Liver (tissue), 9 donors: ENCODE data around the gene ZNF821. TPM values are rescaled to one million over a fixed set of nuclear protein-coding genes. Genes with fewer than 3 reads are reported as not detected.

Experiments
- DNase-seq: peaks from one replicate; pipeline ENCODE4 v3.0.0-alpha.2; 2017; ENCODE audit warnings: low spot score
- H3K27ac ChIP-seq, 2 donors: one replicate each; pipeline ENCODE4 v1.7.0; 2013; ENCODE audit warnings: inconsistent platforms in 2 of 2, low read length in 2 of 2, control low read depth in 1 of 2, low read depth in 1 of 2, mild to moderate bottlenecking in 1 of 2
- H3K27me3 ChIP-seq, 4 donors: one replicate each; pipeline versions ENCODE4 v1.6.1 to v1.7.0; 2013; ENCODE audit warnings: low read length in 3 of 4, inconsistent platforms in 1 of 4, mild to moderate bottlenecking in 1 of 4, moderate library complexity in 1 of 4; ENCODE audit not compliant: control insufficient read depth in 4 of 4, insufficient read depth in 4 of 4
- H3K36me3 ChIP-seq, 4 donors: one replicate each; pipeline versions ENCODE4 v1.6.1 to v1.7.0; 2013; ENCODE audit warnings: low read length in 3 of 4, mild to moderate bottlenecking in 3 of 4, low read depth in 1 of 4, moderate library complexity in 1 of 4; ENCODE audit not compliant: control insufficient read depth in 4 of 4, insufficient read depth in 3 of 4
- H3K4me1 ChIP-seq, 4 donors: one replicate each; pipeline versions ENCODE4 v1.6.1 to v1.7.0; 2013; ENCODE audit warnings: low read length in 3 of 4, mild to moderate bottlenecking in 3 of 4, moderate library complexity in 1 of 4; ENCODE audit not compliant: control insufficient read depth in 4 of 4, insufficient read depth in 4 of 4
- H3K4me3 ChIP-seq, 3 donors: one replicate each; pipeline versions ENCODE4 v1.6.1 to v1.7.0; 2013; ENCODE audit warnings: low read length in 3 of 3, control low read depth in 1 of 3, low read depth in 1 of 3, mild to moderate bottlenecking in 1 of 3
- H3K9ac ChIP-seq, 2 donors: one replicate each; pipeline ENCODE4 v1.7.0; 2013; ENCODE audit warnings: low read length in 2 of 2, mild to moderate bottlenecking in 2 of 2, moderate library complexity in 2 of 2, control low read depth in 1 of 2, low read depth in 1 of 2
- H3K9me3 ChIP-seq, 4 donors: one replicate each; pipeline versions ENCODE4 v1.6.1 to v1.7.0; 2013; ENCODE audit warnings: low read length in 3 of 4; ENCODE audit not compliant: control insufficient read depth in 4 of 4
- ATF3 ChIP-seq: IDR thresholded peaks from 2 replicates; pipeline ENCODE4 v1.6.1; 2016; ENCODE audit warnings: antibody characterized with exemption
- EGR1 ChIP-seq, 2 donors: IDR thresholded peaks; 2 replicates each; pipeline ENCODE4 v1.6.1; 2016 to 2018; ENCODE audit warnings: antibody characterized with exemption in 2 of 2, low read depth in 2 of 2
- FOXA1 ChIP-seq: IDR thresholded peaks from 2 replicates; pipeline ENCODE4 v1.6.1; 2016; ENCODE audit warnings: antibody characterized with exemption
- GABPA ChIP-seq, 2 donors: IDR thresholded peaks in 1 of 2; conservative IDR thresholded peaks in 1 of 2; 2 replicates each; pipeline ENCODE4 v1.6.1; 2016; ENCODE audit warnings: antibody characterized with exemption in 2 of 2, mild to moderate bottlenecking in 1 of 2, moderate library complexity in 1 of 2
- HNF4A ChIP-seq, 2 donors: conservative IDR thresholded peaks; 2 replicates each; pipeline ENCODE4 v1.6.1; 2016; ENCODE audit warnings: antibody characterized with exemption in 2 of 2, mild to moderate bottlenecking in 2 of 2
- JUND ChIP-seq, 2 donors: IDR thresholded peaks; 2 replicates each; pipeline ENCODE4 v1.6.1; 2016; ENCODE audit warnings: antibody characterized with exemption in 2 of 2
- MAX ChIP-seq: IDR thresholded peaks from 2 replicates; pipeline ENCODE4 v1.6.1; 2016; ENCODE audit warnings: antibody characterized with exemption
- NR2F2 ChIP-seq: IDR thresholded peaks from 2 replicates; pipeline ENCODE4 v1.6.1; 2016; ENCODE audit warnings: antibody characterized with exemption
- RAD21 ChIP-seq, 2 donors: IDR thresholded peaks; 2 replicates each; pipeline ENCODE4 v1.6.1; 2016; ENCODE audit warnings: antibody characterized with exemption in 2 of 2, mild to moderate bottlenecking in 2 of 2
- REST ChIP-seq: IDR thresholded peaks from 2 replicates; pipeline ENCODE4 v1.6.1; 2016; ENCODE audit warnings: antibody characterized with exemption, mild to moderate bottlenecking
- RXRA ChIP-seq, 2 donors: IDR thresholded peaks; 2 replicates each; pipeline ENCODE4 v1.6.1; 2017 to 2018; ENCODE audit warnings: antibody characterized with exemption in 2 of 2, mild to moderate bottlenecking in 1 of 2
- SP1 ChIP-seq: IDR thresholded peaks from 2 replicates; pipeline ENCODE4 v1.6.1; 2018; ENCODE audit warnings: antibody characterized with exemption, mild to moderate bottlenecking
- TAF1 ChIP-seq: conservative IDR thresholded peaks from 2 replicates; pipeline ENCODE4 v1.6.1; 2016; ENCODE audit warnings: antibody characterized with exemption, mild to moderate bottlenecking
- YY1 ChIP-seq: IDR thresholded peaks from 2 replicates; pipeline ENCODE4 v1.6.1; 2016; ENCODE audit warnings: antibody characterized with exemption, mild to moderate bottlenecking
- ZBTB33 ChIP-seq: IDR thresholded peaks from 2 replicates; pipeline ENCODE4 v1.6.1; 2016; ENCODE audit warnings: antibody characterized with exemption
- WGBS: extraction: QIAGEN DNeasy Blood & Tissue Kit; methylation state at CpG from one replicate; pipeline ENCODE4 v1.1.7; 2013; 5-methylcytosine and 5-hydroxymethylcytosine counted together
- polyA plus RNA-seq, 2 donors: library from polyadenylated mRNA; stranded (reverse) in 1 of 2; unstranded in 1 of 2; fragments of 200-250 nt in 1 of 2; fragments of >200 nt in 1 of 2; fragmentation: Nextera tagmentation in 1 of 2; extraction: Ambion mirVana in 1 of 2; gene quantifications; one replicate each; pipeline versions ENCODE4 v1.2.1 to v1.2.3, GENCODE V29; 2013 to 2015
- total RNA-seq, 2 donors: library from RNA; depleted of rRNA; stranded (reverse); fragments of >200 nt; gene quantifications; one replicate each; pipeline ENCODE4 v1.2.3, GENCODE V29; 2014
- donor health status: healthy.
- donor health status: healthy.
- donor health status: healthy.
- donor health status: healthy.
- donor health status: healthy.

Gene ZNF821
- total and polyA plus RNA-seq, 4 donors, result 1.0 to 3.0 (median 2.0) TPM

- H3K27me3 ChIP-seq, result no peaks in the 10 kb centered on the region
- TF ChIP-seq JUND (IDR thresholded peaks at IDR 0.05) (no peak), TAF1 (no peak), RXRA (IDR thresholded peaks at IDR 0.05) (no peak), NR2F2 (no peak), ZBTB33 (no peak), ATF3 (no peak), MAX (no peak), REST (no peak), HNF4A (conservative IDR thresholded peaks at IDR 0.05) (no peak)
- peaks cover 11 to 40% (median 17%) of the 10 kb centered on the region in 4 donors for H3K36me3 ChIP-seq
- no peak overlapping the region for H3K9ac ChIP-seq
- 87% methylated on average over 4 of the region's 4 CpGs for WGBS
- no peak for DNase-seq
- H3K4me3 ChIP-seq, result no peak overlapping the region
- peaks cover 0 to 4% (median 0%) of the 10 kb centered on the region in 4 donors for H3K4me1 ChIP-seq
- H3K27ac ChIP-seq, result no peak overlapping the region
- no peaks in the 10 kb centered on the region for H3K9me3 ChIP-seq
Measured at GRCh38 chr16:71854369-71854948, 29.5 kb downstream of the ZNF821 start.

- WGBS, result 83% methylated on average over 4 of the region's 4 CpGs
- peaks cover 11 to 48% (median 23%) of the 10 kb centered on the region in 4 donors for H3K36me3 ChIP-seq
- no peak overlapping the region for H3K9ac ChIP-seq
- H3K9me3 ChIP-seq, result no peaks in the 10 kb centered on the region
- TF ChIP-seq FOXA1, result no peak
- TF ChIP-seq SP1, result no peak
- TF ChIP-seq RAD21 (IDR thresholded peaks at IDR 0.05), result no peak
- no peak overlapping the region for H3K4me3 ChIP-seq
- no peaks in the 10 kb centered on the region for H3K27me3 ChIP-seq
- no peak overlapping the region for H3K27ac ChIP-seq
- H3K4me1 ChIP-seq, result no peaks in the 10 kb centered on the region
- no peak for DNase-seq
Measured at GRCh38 chr16:71853413-71853812, 30.6 kb downstream of the ZNF821 start.

- no peak for DNase-seq
- no peak overlapping the region for H3K4me3 ChIP-seq
- H3K27me3 ChIP-seq, result no peaks in the 10 kb centered on the region
- TF ChIP-seq EGR1 (IDR thresholded peaks at IDR 0.05; ENCODE audit: low read depth in 2 of 2), result no peak
- no peak for TF ChIP-seq JUND (IDR thresholded peaks at IDR 0.05)
- TF ChIP-seq GABPA (IDR thresholded peaks at IDR 0.05 in 1 of 2, conservative IDR thresholded peaks at IDR 0.05 in 1 of 2), result no peak
- TF ChIP-seq NR2F2, result no peak
- no peak for TF ChIP-seq REST
- no peak for TF ChIP-seq YY1
- no peak for TF ChIP-seq MAX
- peaks cover 0 to 1% (median 0%) of the 10 kb centered on the region in 4 donors for H3K4me1 ChIP-seq
- peaks cover 11 to 54% (median 26%) of the 10 kb centered on the region in 4 donors for H3K36me3 ChIP-seq
- WGBS, result over 99% methylated on average over 4 of the region's 4 CpGs
- H3K9me3 ChIP-seq, result no peaks in the 10 kb centered on the region
- no peak overlapping the region for H3K9ac ChIP-seq
- H3K27ac ChIP-seq, result no peak overlapping the region
Measured at GRCh38 chr16:71852561-71852960, 31.4 kb downstream of the ZNF821 start.
